Stomach (tissue), 4 donors: ENCODE data around the gene STRBP.

Source experiments
- CTCF ChIP-seq, 7 experiments: fragments of 450-650 bp in 4 of 7; fragments of 200-600 bp in 3 of 7; sonication (generic) in 3 of 7; IDR thresholded peaks; one replicate each; pipeline ENCODE4 v1.5.1; 2016 to 2019; ENCODE audit warnings: antibody characterized with exemption in 7 of 7, control low read depth in 2 of 7, mild to moderate bottlenecking in 1 of 7
- EP300 ChIP-seq: sonication (generic); formaldehyde crosslinking; IDR thresholded peaks from one replicate; pipeline ENCODE4 v1.6.1; 2017; ENCODE audit warnings: antibody characterized with exemption
- POLR2A ChIP-seq, 4 donors: fragments of 450-650 bp; IDR thresholded peaks; one replicate each; pipeline ENCODE4 v1.6.1; 2016; ENCODE audit warnings: antibody characterized with exemption in 4 of 4, control low read depth in 2 of 4, mild to moderate bottlenecking in 1 of 4, moderate library complexity in 1 of 4
- POLR2AphosphoS5 ChIP-seq, 3 donors: sonication (generic); formaldehyde crosslinking; IDR thresholded peaks; one replicate each; pipeline ENCODE4 v1.6.1; 2016; ENCODE audit warnings: antibody characterized with exemption in 3 of 3

- TF ChIP-seq CTCF (IDR thresholded peaks at IDR 0.05) (no peak), EP300 (no peak), POLR2A (IDR thresholded peaks at IDR 0.05) (no peak), POLR2AphosphoS5 (IDR thresholded peaks at IDR 0.05) (no peak)
These were observed 106.0 kb downstream of the STRBP start for GRCh38 chr9:123162360-123162759.
